Breast epithelium (tissue), 4 donors: ENCODE measurements around the gene LYRM4. TPM values are rescaled to one million over a fixed set of nuclear protein-coding genes. Genes with fewer than 3 reads are reported as not detected.

ENCODE experiments used
- DNase-seq, 2 donors: peaks; one replicate each; pipeline ENCODE4 v3.0.0-alpha.2; 2019; ENCODE audit warnings: low spot score in 2 of 2
- H3K27ac ChIP-seq, 2 donors: fragments of 200-600 bp; sonication (generic) in 1 of 2; one replicate each; pipeline ENCODE4 v1.5.1; 2016 to 2019; ENCODE audit warnings: mild to moderate bottlenecking in 1 of 2
- H3K27me3 ChIP-seq, 2 donors: fragments of 200-600 bp; sonication (generic) in 1 of 2; one replicate each; pipeline versions ENCODE4 v1.5.1 to v1.6.0; 2017 to 2019; ENCODE audit warnings: control low read depth in 1 of 2, mild to moderate bottlenecking in 1 of 2
- H3K36me3 ChIP-seq: fragments of 200-600 bp; one replicate; pipeline ENCODE4 v1.5.1; 2019
- H3K4me1 ChIP-seq, 2 donors: fragments of 200-600 bp; sonication (generic); one replicate each; pipeline ENCODE4 v1.5.1; 2016 to 2019; ENCODE audit warnings: control low read depth in 1 of 2
- H3K4me3 ChIP-seq, 3 donors: fragments of 200-600 bp; sonication (generic); 1 replicate in 2 of 3; 2 replicates in 1 of 3; pipeline ENCODE4 v1.5.1; 2016 to 2019; ENCODE audit warnings: mild to moderate bottlenecking in 3 of 3, moderate library complexity in 2 of 3
- H3K9me3 ChIP-seq, 2 donors: fragments of 200-600 bp; sonication (generic) in 1 of 2; one replicate each; pipeline ENCODE4 v1.5.1; 2016 to 2019; ENCODE audit warnings: control low read depth in 1 of 2
- CTCF ChIP-seq, 3 donors: fragments of 450-650 bp; IDR thresholded peaks; one replicate each; pipeline ENCODE4 v1.5.1; 2016 to 2017; ENCODE audit warnings: antibody characterized with exemption in 3 of 3, mild to moderate bottlenecking in 3 of 3, moderate library complexity in 3 of 3
- POLR2A ChIP-seq: fragments of 450-650 bp; IDR thresholded peaks from one replicate; pipeline ENCODE4 v1.6.1; 2016; ENCODE audit warnings: antibody characterized with exemption, mild to moderate bottlenecking, moderate library complexity
- POLR2AphosphoS5 ChIP-seq, 3 donors: sonication (generic); formaldehyde crosslinking; IDR thresholded peaks; one replicate each; pipeline ENCODE4 v1.6.1; 2017; ENCODE audit warnings: antibody characterized with exemption in 3 of 3
- intact Hi-C: fragments of 100-400 bp; cut with DNase I; formaldehyde crosslinking; loops from one replicate; pipeline ENCODE4 v1.15.1; 2023; ENCODE audit warnings: low total_unique reads
- total RNA-seq, 3 donors: library from RNA; depleted of rRNA; stranded (reverse); fragments of >200 nt; gene quantifications; one replicate each; pipeline ENCODE4 v1.1.0, GENCODE V29; 2016

The LYRM4 gene
- total RNA-seq, 3 donors from 2014 or later: 24.4 to 38.0 (median 25.0) TPM

- Histone ChIP-seq H3K4me1 (no peaks in the 10 kb centered on the region), H3K9me3 (no peaks in the 10 kb centered on the region), H3K27me3 (no peaks in the 10 kb centered on the region), H3K4me3 (no peak overlapping the region), H3K36me3 (no peaks in the 10 kb centered on the region), H3K27ac (no peak overlapping the region)
- no peak for TF ChIP-seq CTCF (IDR thresholded peaks at IDR 0.05)
- no peak for TF ChIP-seq POLR2AphosphoS5 (IDR thresholded peaks at IDR 0.05)
- no peak for TF ChIP-seq POLR2A
- intact Hi-C loops: no loop called here
- no peak for DNase-seq
Measured at GRCh38 chr6:5174244-5174643, 86.5 kb downstream of the LYRM4 start.

GRCh38 chr6:5173810-5174209 is 86.9 kb downstream of the LYRM4 start:
- Histone ChIP-seq H3K27me3 (no peaks in the 10 kb centered on the region), H3K9me3 (no peaks in the 10 kb centered on the region), H3K4me3 (no peak overlapping the region), H3K27ac (no peak overlapping the region), H3K4me1 (no peaks in the 10 kb centered on the region), H3K36me3 (no peaks in the 10 kb centered on the region)
- TF ChIP-seq POLR2AphosphoS5 (IDR thresholded peaks at IDR 0.05): no peak
- TF ChIP-seq CTCF (IDR thresholded peaks at IDR 0.05): no peak
- no peak for TF ChIP-seq POLR2A
- intact Hi-C loops: no loop called here
- DNase-seq: no peak

- DNase-seq: no peak
- Histone ChIP-seq H3K9me3 (no peaks in the 10 kb centered on the region), H3K36me3 (no peaks in the 10 kb centered on the region), H3K27me3 (no peaks in the 10 kb centered on the region), H3K4me3 (no peak overlapping the region), H3K27ac (no peak overlapping the region), H3K4me1 (no peaks in the 10 kb centered on the region)
- TF ChIP-seq POLR2A (no peak), POLR2AphosphoS5 (IDR thresholded peaks at IDR 0.05) (no peak), CTCF (IDR thresholded peaks at IDR 0.05) (no peak)
- intact Hi-C loops: no loop called here
Measured at GRCh38 chr6:5172897-5173474, 87.8 kb downstream of the LYRM4 start.

GRCh38 chr6:5172041-5172653 is 88.6 kb downstream of the LYRM4 start:
- TF ChIP-seq POLR2AphosphoS5 (IDR thresholded peaks at IDR 0.05) (no peak), POLR2A (no peak), CTCF (IDR thresholded peaks at IDR 0.05) (no peak)
- Histone ChIP-seq H3K27ac (no peak overlapping the region), H3K4me1 (no peaks in the 10 kb centered on the region), H3K4me3 (no peak overlapping the region), H3K27me3 (no peaks in the 10 kb centered on the region), H3K36me3 (no peaks in the 10 kb centered on the region), H3K9me3 (no peaks in the 10 kb centered on the region)
- no peak for DNase-seq
- intact Hi-C loops: no loop called here

- Histone ChIP-seq H3K4me3 (no peak overlapping the region), H3K36me3 (no peaks in the 10 kb centered on the region), H3K27ac (no peak overlapping the region), H3K9me3 (no peaks in the 10 kb centered on the region), H3K4me1 (no peaks in the 10 kb centered on the region), H3K27me3 (no peaks in the 10 kb centered on the region)
- no peak for DNase-seq
- intact Hi-C loops: no loop called here
- TF ChIP-seq POLR2A (no peak), CTCF (IDR thresholded peaks at IDR 0.05) (no peak), POLR2AphosphoS5 (IDR thresholded peaks at IDR 0.05) (no peak)
Measured at GRCh38 chr6:5167501-5167900, 93.2 kb downstream of the LYRM4 start.
